Duodenal mucosa (tissue), 2 donors: ENCODE data around the gene UBL5.
"Not testable (repeated sequence)": the region's sequence is repeated elsewhere in the genome, so short reads cannot be mapped to it uniquely, and the experiment has no call there.

Experiments
- H3K27ac ChIP-seq: one replicate; pipeline ENCODE4 v1.7.0; 2013; ENCODE audit warnings: low read depth, low read length
- H3K27me3 ChIP-seq, 2 donors: one replicate each; pipeline ENCODE4 v1.7.0; 2013; ENCODE audit warnings: low read length in 2 of 2, control low read depth in 1 of 2; ENCODE audit not compliant: insufficient read depth in 2 of 2, control insufficient read depth in 1 of 2
- H3K36me3 ChIP-seq, 2 donors: one replicate each; pipeline ENCODE4 v1.7.0; 2013; ENCODE audit warnings: low read length in 2 of 2, control low read depth in 1 of 2; ENCODE audit not compliant: insufficient read depth in 2 of 2, control insufficient read depth in 1 of 2
- H3K4me1 ChIP-seq, 2 donors: one replicate each; pipeline ENCODE4 v1.7.0; 2013; ENCODE audit warnings: low read length in 2 of 2, control low read depth in 1 of 2; ENCODE audit not compliant: insufficient read depth in 2 of 2, control insufficient read depth in 1 of 2
- H3K4me3 ChIP-seq, 2 donors: one replicate each; pipeline ENCODE4 v1.7.0; 2013; ENCODE audit warnings: low read length in 2 of 2, low read depth in 1 of 2
- H3K9ac ChIP-seq, 2 donors: one replicate each; pipeline ENCODE4 v1.7.0; 2013; ENCODE audit warnings: low read length in 2 of 2, low read depth in 1 of 2
- H3K9me3 ChIP-seq, 2 donors: one replicate each; pipeline ENCODE4 v1.7.0; 2013; ENCODE audit warnings: low read length in 2 of 2, control low read depth in 1 of 2; ENCODE audit not compliant: control insufficient read depth in 1 of 2

Gene UBL5

DNA sequence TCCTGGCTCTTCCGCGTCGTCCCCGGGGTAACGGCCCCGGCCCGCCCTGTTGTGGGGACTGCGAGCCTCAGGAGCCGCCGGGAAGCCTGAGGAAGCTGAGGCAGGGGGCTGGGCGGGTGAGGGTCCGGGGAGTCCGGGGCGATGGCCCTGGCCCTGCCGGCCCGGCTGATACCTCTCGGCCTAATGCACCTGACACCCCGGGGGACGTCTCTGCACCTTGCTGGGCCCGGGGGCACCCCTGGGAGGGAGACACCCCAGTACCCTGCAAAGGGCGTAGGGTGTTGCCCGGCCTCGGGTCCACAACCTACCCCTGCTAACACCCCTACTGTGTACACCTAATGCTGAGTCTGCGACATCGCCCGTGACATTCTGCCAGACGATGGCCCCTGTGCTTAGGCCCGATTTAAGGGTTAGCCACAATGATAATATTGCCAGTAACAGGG, 7.8 kb downstream of the UBL5 start:
- Histone ChIP-seq H3K9me3 (no peaks in the 10 kb centered on the region), H3K27ac (no peak overlapping the region), H3K36me3 (peaks cover 0 to 25% of the 10 kb centered on the region in 2 donors), H3K9ac (peak overlapping the region; percentile 68 to 87), H3K4me3 (peak overlapping the region; percentile 89 to 90), H3K27me3 (no peaks in the 10 kb centered on the region), H3K4me1 (peaks cover 10 to 11% of the 10 kb centered on the region in 2 donors)

DNA sequence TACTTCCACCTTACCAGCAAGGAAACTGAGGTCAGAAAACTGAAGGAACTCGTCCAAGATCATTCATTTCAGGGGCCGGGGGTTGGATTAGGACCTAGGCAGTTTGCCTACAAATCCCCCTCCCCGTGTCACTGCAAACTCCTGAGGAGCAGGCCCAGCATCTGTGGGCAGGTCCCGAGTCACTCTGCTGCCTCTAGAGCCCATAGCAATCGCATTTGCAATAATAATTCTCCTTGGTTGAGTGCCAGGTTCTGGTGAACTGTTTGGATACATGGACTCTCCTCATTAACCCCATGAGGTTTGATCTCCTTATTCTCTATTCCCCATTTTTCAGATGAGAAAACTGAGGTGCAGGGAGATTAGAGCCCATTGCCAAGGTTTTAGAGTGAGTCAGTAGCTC, 8.3 kb downstream of the UBL5 start:
- H3K9me3 ChIP-seq = no peaks in the 10 kb centered on the region
- H3K9ac ChIP-seq = peak overlapping the region; percentile 68 to 87
- no peaks in the 10 kb centered on the region for H3K27me3 ChIP-seq
- H3K4me3 ChIP-seq = peak overlapping the region; percentile 89 to 90
- H3K36me3 ChIP-seq = peaks cover 5 to 27% of the 10 kb centered on the region in 2 donors
- no peak overlapping the region for H3K27ac ChIP-seq
- H3K4me1 ChIP-seq = peaks cover 10 to 11% of the 10 kb centered on the region in 2 donors

DNA sequence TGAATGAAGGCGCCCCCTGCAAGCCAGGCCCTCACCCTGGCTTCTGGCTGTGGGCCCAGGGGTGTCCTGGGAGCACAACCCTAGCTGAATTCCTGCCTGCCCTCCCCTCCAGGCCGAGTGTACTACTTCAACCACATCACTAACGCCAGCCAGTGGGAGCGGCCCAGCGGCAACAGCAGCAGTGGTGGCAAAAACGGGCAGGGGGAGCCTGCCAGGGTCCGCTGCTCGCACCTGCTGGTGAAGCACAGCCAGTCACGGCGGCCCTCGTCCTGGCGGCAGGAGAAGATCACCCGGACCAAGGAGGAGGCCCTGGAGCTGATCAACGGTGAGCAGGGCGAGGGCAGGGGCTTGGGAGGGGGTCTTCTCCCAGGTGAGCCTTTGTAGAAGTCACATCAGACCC, 10.6 kb downstream of the UBL5 start:
- Histone ChIP-seq H3K27me3 (no peaks in the 10 kb centered on the region), H3K9ac (no peak overlapping the region), H3K4me1 (peaks cover 10 to 11% of the 10 kb centered on the region in 2 donors), H3K9me3 (peaks cover 1 to 2% of the 10 kb centered on the region in 2 donors), H3K4me3 (no peak overlapping the region), H3K27ac (no peak overlapping the region), H3K36me3 (peaks cover 25 to 47% of the 10 kb centered on the region in 2 donors)

DNA sequence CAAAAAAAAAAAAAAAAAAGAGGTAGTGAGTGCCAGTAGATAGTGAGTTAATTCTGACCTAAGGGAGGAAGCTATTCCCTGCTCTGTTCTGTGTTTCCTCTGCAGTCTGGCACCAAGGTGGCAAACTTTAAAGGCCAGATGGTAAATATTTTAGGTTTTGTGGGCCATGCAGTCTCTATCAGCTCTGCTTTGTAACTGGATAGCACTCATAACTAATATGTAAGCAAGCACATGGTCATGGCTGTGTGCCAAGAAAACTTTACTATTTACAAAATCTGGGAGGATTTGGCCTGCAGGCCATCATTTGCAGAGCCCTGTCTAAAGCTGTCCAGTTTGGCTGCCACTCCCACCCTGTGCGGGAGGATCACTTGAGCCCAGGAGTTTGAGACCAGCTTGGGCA, 11.7 kb downstream of the UBL5 start:
- H3K9ac ChIP-seq = no peak overlapping the region
- no peak overlapping the region for H3K27ac ChIP-seq
- H3K4me1 ChIP-seq = peaks cover 10 to 11% of the 10 kb centered on the region in 2 donors
- no peak overlapping the region for H3K4me3 ChIP-seq
- no peaks in the 10 kb centered on the region for H3K27me3 ChIP-seq
- peaks cover 31 to 57% of the 10 kb centered on the region in 2 donors for H3K36me3 ChIP-seq
- H3K9me3 ChIP-seq = peaks cover 3 to 4% of the 10 kb centered on the region in 2 donors

DNA sequence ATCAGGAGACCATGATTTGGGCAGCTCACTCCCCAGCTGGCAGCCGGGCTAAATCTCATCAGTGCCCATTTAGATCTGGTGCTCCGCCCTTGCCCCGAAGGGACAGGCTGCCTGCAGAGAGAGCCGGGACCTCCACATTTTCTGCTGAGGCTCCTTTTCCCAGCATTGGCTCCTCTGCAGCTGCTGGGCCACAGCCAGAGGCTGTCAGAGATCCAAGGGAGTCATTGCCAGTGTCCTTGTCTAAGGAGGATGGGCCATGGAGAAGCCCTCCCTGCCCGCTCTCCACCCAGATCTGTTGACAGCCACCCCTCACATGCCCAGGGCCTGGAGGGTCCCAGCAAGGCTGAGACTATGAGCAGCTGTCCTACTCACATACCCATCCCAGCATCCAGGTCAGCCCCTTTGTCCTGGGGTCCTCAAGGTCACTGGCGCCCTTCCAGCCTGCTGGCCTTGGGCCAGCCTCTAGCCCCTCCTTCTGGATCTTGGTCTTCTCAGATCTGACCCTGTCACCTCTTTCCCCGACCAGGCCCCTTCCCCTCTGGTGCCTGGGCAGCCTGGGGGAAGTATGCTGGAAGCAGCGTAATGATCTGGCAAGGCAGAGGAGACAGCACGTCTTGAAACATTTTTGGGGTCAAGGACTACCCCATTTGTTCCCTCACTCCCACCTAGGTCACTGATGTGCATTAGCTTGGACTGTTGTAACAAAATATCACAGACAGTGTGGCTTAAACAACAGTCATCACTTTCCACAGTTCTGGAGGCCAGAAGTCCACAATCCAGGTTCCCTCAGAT, 15.3 kb downstream of the UBL5 start:
- H3K27ac ChIP-seq = no peak overlapping the region
- peaks cover 3 to 4% of the 10 kb centered on the region in 2 donors for H3K9me3 ChIP-seq
- no peaks in the 10 kb centered on the region for H3K27me3 ChIP-seq
- peaks cover 50 to 77% of the 10 kb centered on the region in 2 donors for H3K36me3 ChIP-seq
- H3K9ac ChIP-seq = no peak overlapping the region
- no peak overlapping the region for H3K4me3 ChIP-seq
- H3K4me1 ChIP-seq = no peaks in the 10 kb centered on the region

DNA sequence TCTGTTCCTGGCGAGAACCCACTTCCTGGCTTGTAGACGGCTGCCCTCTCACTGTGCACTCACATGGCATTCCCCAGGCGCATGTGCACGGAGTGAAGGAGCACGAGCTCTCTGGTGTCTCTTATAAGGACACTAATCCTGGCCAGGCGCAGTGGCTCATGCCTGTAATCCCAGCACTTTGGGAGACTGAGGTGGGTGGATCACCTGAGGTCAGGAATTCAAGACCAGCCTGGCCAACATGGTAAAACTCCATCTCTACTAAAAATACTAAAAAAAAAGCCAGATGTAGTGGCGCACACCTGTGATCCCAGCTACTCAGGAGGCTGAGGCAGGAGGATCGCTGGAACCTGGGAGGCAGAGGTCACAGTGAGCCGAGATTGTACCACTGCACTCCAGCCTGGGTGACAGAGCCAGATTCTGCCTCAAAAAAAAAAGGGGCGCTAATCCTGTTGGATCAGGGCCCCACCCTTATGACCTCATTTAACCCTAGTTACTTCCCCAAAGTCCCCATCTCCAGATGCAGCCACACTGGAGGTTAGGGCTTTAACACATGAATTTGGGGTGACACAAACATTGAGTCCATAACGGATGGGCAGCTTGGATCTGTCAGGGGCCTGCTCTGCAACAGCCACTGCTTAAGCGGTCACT, 16.0 kb downstream of the UBL5 start:
- H3K9me3 ChIP-seq, H3K4me1 ChIP-seq, H3K9ac ChIP-seq, H3K4me3 ChIP-seq, H3K27me3 ChIP-seq, H3K27ac ChIP-seq: not testable (repeated sequence)
- H3K36me3 ChIP-seq = peaks cover 51 to 76% of the 10 kb centered on the region in 2 donors

DNA sequence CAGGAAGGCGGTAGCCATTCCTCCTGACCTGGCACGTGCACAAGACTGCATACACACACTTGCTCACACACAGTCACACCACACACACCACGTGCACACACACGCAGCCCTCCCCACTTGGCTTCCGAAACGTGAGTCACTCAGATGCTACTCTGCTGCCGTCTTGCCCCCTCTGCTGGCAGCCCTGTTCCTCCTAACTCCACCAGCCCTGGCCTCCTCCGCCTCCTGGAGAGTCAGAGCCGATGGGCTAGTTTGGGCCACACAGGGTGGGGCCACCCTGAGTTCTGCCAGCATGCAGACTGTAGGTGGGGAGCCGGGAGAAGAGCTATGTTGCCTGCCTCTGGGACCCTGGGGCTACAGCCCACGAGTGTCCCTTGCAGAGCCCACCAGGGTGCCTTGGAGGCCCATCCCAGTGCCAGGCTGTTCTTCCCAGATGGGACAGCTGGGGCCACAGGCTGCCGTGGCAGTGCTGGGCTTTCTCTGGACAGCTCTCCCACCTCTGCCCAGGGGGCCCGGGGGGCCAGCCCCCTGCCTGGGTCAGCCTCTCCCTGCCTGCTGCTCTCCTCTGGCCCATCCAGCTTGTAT, 19.5 kb downstream of the UBL5 start:
- Histone ChIP-seq H3K9me3 (peaks cover 3 to 4% of the 10 kb centered on the region in 2 donors), H3K36me3 (peaks cover 35 to 54% of the 10 kb centered on the region in 2 donors), H3K27ac (no peak overlapping the region), H3K9ac (no peak overlapping the region), H3K4me1 (no peaks in the 10 kb centered on the region), H3K4me3 (no peak overlapping the region), H3K27me3 (no peaks in the 10 kb centered on the region)

DNA sequence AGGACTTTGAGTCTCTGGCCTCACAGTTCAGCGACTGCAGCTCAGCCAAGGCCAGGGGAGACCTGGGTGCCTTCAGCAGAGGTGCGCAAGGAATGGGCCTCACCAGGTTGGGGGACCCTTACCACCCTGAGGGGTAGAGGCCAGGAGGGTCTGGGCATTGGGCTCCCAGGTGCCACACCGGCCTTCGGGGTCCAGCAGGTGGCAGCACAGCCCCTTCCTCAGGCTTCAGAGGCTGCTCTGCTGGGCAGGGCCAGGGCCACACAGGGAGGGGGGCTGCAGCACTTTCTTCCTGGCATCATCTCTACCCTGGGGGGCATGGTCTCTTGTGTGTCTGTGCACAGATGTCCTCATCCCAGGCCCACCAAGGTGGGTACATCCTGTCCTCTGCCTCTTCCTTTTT, 20.3 kb downstream of the UBL5 start:
- no peaks in the 10 kb centered on the region for H3K27me3 ChIP-seq
- H3K36me3 ChIP-seq = peaks cover 29 to 45% of the 10 kb centered on the region in 2 donors
- H3K9me3 ChIP-seq = peaks cover 3 to 4% of the 10 kb centered on the region in 2 donors
- no peak overlapping the region for H3K27ac ChIP-seq
- no peaks in the 10 kb centered on the region for H3K4me1 ChIP-seq
- no peak overlapping the region for H3K4me3 ChIP-seq
- no peak overlapping the region for H3K9ac ChIP-seq

DNA sequence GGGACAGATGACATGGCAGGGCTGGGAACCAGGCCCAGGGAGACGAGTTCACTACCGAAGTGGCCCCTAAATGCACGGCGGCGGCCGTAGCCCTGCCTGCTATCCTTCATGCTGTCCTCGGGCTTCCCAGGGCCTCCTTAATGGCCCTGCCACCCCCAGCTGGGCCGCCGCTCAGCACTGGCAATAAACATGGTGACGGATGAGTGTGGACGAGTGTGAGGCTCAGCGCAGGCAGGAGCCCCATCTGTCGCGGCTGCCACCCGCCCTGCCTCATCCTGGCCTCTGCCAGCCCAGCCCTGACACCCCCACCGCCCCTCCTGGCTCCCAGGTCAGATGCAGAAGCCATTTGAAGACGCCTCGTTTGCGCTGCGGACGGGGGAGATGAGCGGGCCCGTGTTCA, 21.0 kb downstream of the UBL5 start:
- no peaks in the 10 kb centered on the region for H3K9me3 ChIP-seq
- H3K4me1 ChIP-seq = no peaks in the 10 kb centered on the region
- peaks cover 24 to 39% of the 10 kb centered on the region in 2 donors for H3K36me3 ChIP-seq
- H3K27ac ChIP-seq = no peak overlapping the region
- H3K4me3 ChIP-seq = no peak overlapping the region
- no peak overlapping the region for H3K9ac ChIP-seq
- no peaks in the 10 kb centered on the region for H3K27me3 ChIP-seq

DNA sequence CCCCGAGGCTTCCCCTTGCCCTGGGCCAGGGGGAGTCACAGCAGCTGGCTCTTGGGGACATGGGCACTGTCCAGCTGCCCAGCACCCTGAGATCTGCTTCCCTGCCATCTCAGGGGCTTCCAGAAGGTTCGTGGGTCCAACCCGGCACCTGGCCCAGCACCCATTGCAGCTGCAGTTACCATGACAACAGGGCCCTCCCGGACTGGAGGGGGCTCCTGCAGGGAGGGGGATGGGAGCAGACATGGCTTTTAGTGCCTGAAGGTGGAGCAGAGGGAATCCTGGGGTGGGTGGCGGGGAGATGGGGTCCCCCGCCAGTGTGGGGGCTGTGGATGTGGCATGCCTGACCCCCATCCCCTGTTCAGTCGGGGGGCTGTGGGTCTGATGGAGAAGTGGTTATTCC, 22.1 kb downstream of the UBL5 start:
- Histone ChIP-seq H3K9me3 (no peaks in the 10 kb centered on the region), H3K4me1 (no peaks in the 10 kb centered on the region), H3K27me3 (no peaks in the 10 kb centered on the region), H3K9ac (no peak overlapping the region), H3K4me3 (no peak overlapping the region), H3K36me3 (peaks cover 18 to 29% of the 10 kb centered on the region in 2 donors), H3K27ac (no peak overlapping the region)
